Lower leg skin (tissue), 3 donors: ENCODE results near the gene RFC2.

Source experiments
- POLR2A ChIP-seq, 2 donors: fragments of 450-650 bp; IDR thresholded peaks; one replicate each; pipeline ENCODE4 v1.6.1; 2016 to 2017; ENCODE audit warnings: antibody characterized with exemption in 2 of 2, mild to moderate bottlenecking in 1 of 2, moderate library complexity in 1 of 2
- TF ChIP-seq, protein P1 (sequence below), 3 donors: fragments of 450-650 bp; IDR thresholded peaks; one replicate each; pipeline ENCODE4 v1.5.1; 2016; ENCODE audit warnings: antibody characterized with exemption in 3 of 3, mild to moderate bottlenecking in 3 of 3, moderate library complexity in 2 of 3

DNA sequence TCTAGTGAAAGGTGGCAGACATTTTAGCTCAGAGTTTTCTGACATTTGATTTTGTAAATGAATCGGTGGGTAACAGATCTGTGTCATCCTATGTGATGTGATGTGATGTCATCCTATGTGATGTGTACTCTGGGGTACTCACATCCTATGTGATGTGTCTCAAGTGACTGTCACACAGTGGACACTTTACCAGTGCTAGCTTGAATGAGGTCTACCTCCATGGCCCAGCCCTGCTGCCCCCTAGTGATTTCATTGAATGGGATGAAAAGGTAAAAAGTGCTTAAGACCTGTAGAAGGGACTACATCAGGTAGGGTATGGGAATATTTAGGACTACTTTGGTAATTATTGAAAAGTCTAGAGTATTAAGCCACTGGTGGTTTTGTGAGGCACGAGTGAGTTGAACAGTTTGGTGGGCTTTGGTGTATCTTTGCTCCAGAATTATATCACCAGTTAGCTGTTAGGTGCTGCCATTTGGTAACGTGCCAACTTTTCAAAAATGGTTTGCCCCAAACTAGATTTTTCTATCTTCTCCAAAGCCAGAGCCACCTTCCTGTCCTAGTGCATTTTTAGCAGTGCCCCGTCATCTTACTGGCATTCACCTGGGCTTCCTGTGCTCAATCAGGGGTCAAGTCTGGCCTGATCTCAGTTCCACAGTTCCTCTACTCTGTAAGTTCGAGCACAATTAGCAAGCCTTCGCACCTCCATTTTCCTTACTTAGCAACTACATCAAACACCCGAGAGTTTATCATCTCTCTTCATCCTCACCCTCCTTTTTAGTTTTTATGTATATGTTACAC lies 70.3 kb downstream of the RFC2 start:
- TF ChIP-seq, protein P1, sequence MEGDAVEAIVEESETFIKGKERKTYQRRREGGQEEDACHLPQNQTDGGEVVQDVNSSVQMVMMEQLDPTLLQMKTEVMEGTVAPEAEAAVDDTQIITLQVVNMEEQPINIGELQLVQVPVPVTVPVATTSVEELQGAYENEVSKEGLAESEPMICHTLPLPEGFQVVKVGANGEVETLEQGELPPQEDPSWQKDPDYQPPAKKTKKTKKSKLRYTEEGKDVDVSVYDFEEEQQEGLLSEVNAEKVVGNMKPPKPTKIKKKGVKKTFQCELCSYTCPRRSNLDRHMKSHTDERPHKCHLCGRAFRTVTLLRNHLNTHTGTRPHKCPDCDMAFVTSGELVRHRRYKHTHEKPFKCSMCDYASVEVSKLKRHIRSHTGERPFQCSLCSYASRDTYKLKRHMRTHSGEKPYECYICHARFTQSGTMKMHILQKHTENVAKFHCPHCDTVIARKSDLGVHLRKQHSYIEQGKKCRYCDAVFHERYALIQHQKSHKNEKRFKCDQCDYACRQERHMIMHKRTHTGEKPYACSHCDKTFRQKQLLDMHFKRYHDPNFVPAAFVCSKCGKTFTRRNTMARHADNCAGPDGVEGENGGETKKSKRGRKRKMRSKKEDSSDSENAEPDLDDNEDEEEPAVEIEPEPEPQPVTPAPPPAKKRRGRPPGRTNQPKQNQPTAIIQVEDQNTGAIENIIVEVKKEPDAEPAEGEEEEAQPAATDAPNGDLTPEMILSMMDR (IDR thresholded peaks at IDR 0.05) = no peak
- no peak for TF ChIP-seq POLR2A (IDR thresholded peaks at IDR 0.05)
